NCI-H187 (cell line): Measurements from ENCODE around the gene ZNF575.
"Not testable (repeated sequence)": the region's sequence is repeated elsewhere in the genome, so short reads cannot be mapped to it uniquely, and the experiment has no call there.

Experiments
- DNase-seq, 2 experiments: peaks; one replicate each; lab custom pipeline; 2025; lab: John Stamatoyannopoulos, UW

ZNF575 gene

GRCh38 chr19:43544077-43544476, 11.1 kb downstream of the ZNF575 start:
- DNase-seq: no peak

- no peak for DNase-seq
Measured at GRCh38 chr19:43545276-43545675, 12.3 kb downstream of the ZNF575 start.

DNA sequence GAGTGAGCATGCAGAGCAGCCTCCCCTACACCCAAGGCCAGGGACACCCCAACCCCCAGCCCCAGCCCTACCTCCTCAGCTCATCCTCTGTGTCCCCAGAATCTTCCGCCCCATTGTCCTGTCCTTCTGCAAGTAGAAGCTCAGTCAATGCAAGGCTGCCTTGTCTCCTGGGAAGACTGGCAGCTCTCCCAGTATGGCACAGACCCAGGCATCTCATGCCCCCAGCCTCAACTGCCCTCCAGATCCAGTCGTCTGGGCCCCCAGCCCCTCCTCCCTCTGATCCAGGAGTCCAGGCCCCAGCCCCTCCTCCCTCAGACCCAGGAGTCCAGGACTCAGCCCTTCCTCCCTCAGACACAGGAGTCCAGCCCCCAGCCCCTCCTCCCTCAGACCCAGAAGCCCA, 13.0 kb downstream of the ZNF575 start:
- DNase-seq: no peak

- DNase-seq: no peak
Measured at GRCh38 chr19:43546581-43546980, 13.6 kb downstream of the ZNF575 start.

DNA sequence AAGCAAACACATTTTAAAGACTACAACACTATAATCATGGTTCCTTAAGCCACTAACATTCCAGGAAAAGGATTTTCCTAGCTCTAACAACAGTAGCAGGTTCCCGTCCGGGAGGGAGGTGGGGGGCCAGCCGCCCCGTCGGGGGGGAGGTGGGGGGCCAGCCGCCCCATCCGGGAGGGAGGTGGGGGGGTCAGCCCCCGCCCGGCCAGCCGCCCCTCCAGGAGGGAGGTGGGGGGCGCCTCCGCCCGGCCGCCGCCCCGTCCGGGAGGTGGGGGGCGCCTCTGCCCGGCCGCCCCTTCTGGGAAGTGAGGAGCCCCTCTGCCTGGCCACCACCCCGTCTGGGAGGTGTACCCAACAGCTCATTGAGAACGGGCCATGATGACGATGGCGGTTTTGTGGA, 14.9 kb downstream of the ZNF575 start:
- not testable (repeated sequence) for DNase-seq

GRCh38 chr19:43548706-43549105, 15.7 kb downstream of the ZNF575 start:
- no peak for DNase-seq

DNA sequence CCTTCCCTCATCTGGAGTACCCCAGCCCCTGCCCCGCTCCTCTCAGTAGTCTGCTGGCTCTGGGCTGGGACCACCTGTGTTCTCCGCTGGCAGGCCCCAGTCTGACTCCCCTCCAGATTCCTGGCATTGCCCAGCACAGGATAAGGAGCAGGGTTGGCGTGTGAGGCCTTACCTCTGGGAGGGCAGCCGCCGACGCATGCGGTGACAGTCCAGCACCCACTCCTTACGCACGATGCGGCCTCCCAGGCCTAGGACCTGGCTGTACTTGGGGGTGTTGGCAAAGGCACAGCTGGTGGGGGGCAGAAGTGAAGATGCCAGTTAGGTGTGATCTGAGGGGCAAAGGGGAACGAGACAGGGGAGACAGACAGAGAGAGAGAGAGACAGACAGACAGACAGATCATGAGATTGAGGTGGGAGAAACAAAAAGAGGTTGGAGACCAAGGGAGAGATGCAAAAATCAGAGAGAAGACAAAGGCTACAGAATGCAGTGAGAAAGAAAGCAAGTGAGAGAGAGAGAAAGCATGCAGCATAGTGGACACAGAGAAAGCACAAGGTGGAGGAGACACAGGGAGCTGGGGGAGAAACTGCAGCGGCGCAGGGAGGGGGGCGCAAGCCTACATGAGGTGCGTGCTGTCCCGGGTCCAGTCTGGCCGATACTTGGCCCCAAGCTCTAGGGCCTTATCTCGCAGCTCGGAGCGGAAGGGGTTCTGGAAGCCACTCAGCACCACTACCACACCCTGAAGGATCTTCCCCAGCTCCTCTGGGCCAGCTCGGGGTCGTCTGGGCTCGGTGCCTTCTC, 18.6 kb downstream of the ZNF575 start:
- DNase-seq: no peak

DNA sequence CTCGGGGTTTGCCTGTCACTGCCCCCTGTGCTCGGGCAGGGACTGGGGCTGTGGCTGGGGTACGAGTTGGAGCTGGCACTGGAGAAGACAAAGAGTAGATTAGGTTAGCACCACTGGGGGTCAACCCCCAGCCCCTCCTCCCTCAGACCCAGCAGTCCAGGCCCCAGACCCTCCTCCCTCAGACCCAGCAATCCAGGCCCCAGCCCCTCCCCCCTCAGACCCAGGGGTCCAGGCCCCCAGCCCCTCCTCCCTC, 19.1 kb downstream of the ZNF575 start:
- no peak for DNase-seq

DNA sequence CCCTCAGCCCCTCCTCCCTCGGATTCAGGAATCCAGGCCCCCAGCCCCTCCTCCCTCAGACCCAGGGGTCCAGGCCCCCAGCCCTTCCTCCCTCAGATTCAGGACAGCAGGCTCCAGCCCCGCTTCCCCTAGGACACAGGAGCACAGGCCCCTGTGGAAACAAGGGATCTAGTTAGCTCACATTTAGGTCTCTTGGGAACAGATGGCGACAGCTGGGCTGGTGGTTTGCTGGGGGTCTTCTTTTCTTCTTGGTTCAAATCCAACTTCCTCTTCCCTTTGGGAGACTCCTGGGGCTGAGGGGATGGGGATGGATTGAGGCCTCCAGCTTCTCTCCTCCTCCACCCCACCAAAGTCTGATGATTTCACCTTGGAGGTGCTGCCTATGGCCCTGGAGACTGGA, 19.6 kb downstream of the ZNF575 start:
- DNase-seq: no peak

DNA sequence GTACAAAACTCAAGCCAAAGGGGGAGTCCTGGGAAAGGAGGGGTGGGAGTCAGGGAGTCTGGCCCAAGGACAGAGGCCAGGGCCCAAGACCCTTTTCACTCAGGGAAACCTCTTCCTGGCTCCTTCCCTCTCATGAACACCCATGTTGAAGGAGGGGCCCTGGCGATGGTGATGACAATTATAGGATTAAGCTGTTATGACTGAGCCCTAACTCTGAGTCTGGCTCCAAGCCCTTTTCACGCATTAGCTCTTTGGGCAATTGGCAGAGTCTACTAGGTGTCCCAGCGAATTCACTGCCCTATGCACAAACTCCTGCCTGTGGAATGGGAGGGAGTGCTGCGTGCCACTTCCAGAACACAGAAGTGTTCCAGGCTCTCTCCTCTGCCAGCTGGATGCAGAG, 20.7 kb downstream of the ZNF575 start:
- no peak for DNase-seq

DNA sequence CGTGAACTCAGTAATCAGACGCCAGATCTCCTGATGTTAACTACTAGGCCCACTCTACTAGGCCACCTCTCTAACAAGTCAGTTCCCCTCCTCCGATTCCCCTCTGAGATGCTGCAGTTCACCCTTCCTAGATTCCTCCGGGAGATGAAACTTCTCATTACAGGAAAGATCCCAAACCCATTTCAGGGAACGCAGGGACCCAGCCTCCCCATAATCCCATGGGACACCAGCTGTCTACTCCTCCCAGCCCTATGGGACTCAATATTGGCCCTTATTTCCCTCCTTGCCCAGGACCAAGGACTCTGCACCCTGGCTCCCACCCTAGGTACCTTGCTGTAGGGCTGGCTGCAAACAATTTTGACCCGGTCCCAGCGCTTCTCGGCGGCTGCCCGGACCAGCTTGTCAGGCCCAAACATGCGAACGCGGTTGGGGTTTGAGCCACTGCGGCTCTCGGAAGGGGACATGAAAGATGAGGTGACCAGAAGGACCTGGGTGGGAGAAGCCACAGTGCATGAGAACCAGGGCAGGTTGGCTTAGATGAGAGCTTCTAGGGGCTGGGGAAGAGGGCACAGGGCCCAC, 21.4 kb downstream of the ZNF575 start:
- no peak for DNase-seq

DNA sequence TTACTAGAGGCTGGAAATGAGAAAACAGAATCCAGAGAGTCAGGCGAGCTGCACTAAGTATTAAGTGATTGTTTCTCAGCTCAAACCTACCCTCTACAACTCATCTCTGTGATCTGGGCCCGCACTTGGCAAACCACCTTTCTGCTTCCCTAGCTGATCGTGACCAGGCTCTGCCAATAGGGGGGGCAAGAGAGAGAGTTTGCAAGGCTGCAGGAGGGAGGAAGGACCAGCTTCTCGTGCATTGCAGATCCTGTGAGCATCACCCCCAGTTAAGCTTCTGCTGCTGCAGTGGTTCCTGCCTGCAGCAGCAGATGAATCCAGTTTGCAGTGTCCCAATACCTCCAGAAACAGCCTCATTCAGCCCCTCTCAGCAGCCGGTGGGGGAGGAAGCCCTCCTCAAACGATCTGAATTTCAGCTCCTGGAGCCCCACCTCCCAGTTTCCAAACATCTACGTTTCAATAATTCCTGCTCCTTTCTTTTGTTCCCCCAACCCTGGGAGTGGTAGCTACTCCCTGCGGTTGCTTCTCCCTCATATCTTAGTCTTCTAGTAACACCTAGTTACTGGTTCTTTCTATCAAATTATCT, 22.3 kb downstream of the ZNF575 start:
- DNase-seq: peak in 1 of 2 experiments; percentile 15

- DNase-seq: no peak
Measured at GRCh38 chr19:43560687-43561086, 27.7 kb downstream of the ZNF575 start.

- DNase-seq: no peak
Measured at GRCh38 chr19:43561139-43561970, 28.4 kb downstream of the ZNF575 start.

DNA sequence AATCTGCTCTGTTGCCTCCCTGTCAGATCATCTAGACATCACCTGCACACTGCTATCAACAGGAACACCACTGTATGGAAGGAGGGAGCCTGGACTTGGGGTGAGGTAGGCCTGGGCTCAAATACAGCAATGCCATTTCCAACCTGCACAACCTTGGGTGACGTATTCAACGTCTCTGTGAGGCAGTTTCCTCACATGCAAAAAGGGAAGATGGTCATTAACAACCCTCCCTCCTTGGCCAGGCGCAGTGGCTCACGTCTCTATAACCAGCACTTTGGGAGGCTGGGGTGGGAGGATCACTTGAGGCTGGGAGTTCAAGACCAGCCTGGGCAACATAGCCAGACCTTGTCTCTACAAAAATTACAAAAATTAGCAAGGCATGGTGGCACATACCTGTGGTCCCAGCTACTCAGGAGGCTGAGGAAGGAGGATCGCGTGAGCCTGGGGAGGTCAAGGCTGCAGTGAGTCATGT, 29.3 kb downstream of the ZNF575 start:
- DNase-seq: no peak

DNA sequence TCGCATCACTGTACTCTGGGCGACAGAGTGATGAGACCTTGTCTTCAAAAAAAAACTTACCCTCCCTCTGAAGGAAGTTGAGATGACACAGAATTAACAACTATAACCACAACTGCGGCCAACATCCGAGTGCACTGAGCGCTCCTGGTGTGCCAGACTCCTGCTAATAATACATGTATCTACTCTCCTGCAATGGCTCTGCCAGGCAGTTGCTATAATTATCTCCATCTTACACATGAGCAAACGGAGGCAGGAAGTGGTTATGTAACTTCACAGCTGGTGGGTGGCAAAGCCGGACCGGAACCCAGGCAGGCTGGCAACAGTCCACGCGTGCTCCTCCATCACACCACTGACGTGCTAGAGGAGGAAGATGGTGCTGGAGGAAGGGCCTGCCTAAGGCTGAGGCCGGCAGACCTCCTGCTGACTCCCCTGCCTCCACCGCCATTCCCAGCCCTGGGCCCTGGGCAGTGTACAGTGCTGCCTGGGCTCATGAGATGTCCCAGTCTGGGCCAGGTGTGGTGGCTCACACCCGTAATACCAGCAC, 29.8 kb downstream of the ZNF575 start:
- no peak for DNase-seq

DNA sequence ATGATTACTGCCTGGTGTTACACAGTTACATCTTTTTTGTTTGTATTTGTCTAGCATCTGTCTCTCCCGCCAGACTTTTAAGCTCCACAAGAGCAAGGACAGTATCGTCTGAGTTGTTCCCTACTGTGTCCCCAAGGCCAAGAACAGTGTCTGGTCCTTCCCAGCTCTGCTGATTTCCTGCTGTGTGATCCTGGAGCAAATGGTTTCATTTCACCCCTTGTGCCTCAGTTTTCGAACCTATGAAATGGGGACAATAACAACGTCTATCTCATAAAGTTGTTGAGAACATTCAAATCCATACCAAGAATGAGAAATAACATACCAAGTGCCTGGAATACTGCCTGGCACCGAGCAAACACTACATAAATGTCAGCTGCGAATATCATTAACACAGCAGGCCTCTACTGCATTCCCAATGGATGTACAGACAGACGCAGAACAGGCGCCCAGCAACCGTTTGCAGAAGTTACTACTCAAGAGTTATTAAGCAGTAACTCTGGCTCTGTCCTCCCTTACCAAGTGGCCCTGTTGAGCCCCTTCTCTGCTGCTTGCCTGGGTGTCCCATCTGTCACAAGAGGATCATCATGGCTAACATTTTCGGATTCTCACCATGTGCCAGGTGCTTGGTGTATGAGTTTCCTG, 30.9 kb downstream of the ZNF575 start:
- no peak for DNase-seq

- no peak for DNase-seq
Measured at GRCh38 chr19:43564800-43565199, 31.8 kb downstream of the ZNF575 start.

DNA sequence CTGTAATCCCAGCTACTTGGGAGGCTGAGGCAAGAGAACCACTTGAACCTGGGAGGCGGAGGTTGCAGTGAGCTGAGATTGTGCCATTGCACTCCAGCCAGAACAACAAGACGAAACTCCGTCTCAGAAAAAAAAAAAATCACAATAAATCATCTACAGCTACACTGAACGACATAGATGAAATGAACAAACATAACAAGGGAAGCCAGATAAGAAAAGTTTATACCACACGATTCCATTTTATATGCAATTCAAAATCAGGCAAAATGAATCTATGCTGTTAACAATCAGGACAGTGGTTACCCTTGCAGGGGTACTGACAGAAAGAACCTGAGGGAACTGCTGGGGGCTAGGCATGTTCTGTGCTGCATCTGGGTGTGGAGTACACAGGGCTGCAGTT, 36.7 kb downstream of the ZNF575 start:
- DNase-seq: no peak

GRCh38 chr19:43570174-43570791, 37.3 kb downstream of the ZNF575 start:
- no peak for DNase-seq

DNA sequence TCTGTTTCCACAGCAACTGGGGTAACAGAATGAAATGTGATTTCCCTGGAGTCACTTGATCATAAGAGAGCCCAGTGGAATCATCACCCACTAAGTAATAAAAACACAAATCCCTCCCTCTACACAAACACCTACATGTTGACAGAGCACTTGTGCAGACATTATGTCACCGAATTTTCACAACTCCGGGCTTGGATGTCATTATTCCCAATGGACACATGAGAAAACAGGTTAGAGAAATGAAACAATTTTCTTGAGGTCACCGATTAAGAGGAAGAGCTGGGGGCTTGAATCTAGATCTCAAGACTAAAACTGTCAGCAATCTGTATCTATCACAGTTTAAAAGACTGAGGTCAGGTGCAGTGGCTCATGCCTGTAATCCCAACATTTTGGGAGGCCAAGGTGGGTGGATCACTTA, 39.2 kb downstream of the ZNF575 start:
- no peak for DNase-seq
